DND-41 (cell line): ENCODE measurements around the gene KRTAP19-8.

Experiments
- ATAC-seq: fragments of 200-7000 bp; cut with Tn5 transposase; 3 replicates; pipeline ENCODE4 v1.9.1; 2021; ENCODE audit warnings: low read depth; ENCODE audit not compliant: insufficient read depth
- DNase-seq: peaks from one replicate; pipeline ENCODE4 v3.0.0-alpha.2; 2020
- H2AFZ ChIP-seq: 2 replicates; pipeline ENCODE4 v1.6.0; 2012; ENCODE audit warnings: low read depth, low read length
- H3K27ac ChIP-seq: 2 replicates; pipeline ENCODE4 v1.5.1; 2012; ENCODE audit warnings: low read length, inconsistent platforms
- H3K27me3 ChIP-seq: fragments of 200-600 bp; sonication (generic); 2 replicates; pipeline ENCODE4 v1.6.0; 2012; ENCODE audit warnings: low read length, mild to moderate bottlenecking, inconsistent platforms; ENCODE audit not compliant: insufficient read depth, poor library complexity
- H3K36me3 ChIP-seq: 2 replicates; pipeline ENCODE4 v1.5.1; 2012; ENCODE audit warnings: low read length, inconsistent platforms; ENCODE audit not compliant: insufficient read depth
- H3K4me1 ChIP-seq: 2 replicates; pipeline ENCODE4 v1.5.1; 2012; ENCODE audit warnings: mild to moderate bottlenecking, low read length; ENCODE audit not compliant: insufficient read depth
- H3K4me2 ChIP-seq: 2 replicates; pipeline ENCODE4 v1.6.0; 2012; ENCODE audit warnings: mild to moderate bottlenecking, moderate library complexity, low read length, inconsistent platforms; ENCODE audit not compliant: insufficient read depth
- H3K4me3 ChIP-seq, 2 experiments: fragments of 200-600 bp in 1 of 2; shearing (Covaris generic) in 1 of 2; 2 replicates each; pipeline ENCODE4 v1.5.1; 2012 to 2016; ENCODE audit warnings: inconsistent platforms in 2 of 2, low read length in 2 of 2, mild to moderate bottlenecking in 2 of 2, low read depth in 1 of 2, moderate library complexity in 1 of 2
- H3K79me2 ChIP-seq: 2 replicates; pipeline ENCODE4 v1.6.0; 2012; ENCODE audit warnings: low read length, inconsistent platforms; ENCODE audit not compliant: insufficient read depth
- H3K9ac ChIP-seq: 2 replicates; pipeline ENCODE4 v1.6.0; 2012; ENCODE audit warnings: low read depth, mild to moderate bottlenecking, inconsistent platforms, low read length, moderate library complexity
- H3K9me3 ChIP-seq: 2 replicates; pipeline ENCODE4 v1.5.1; 2012; ENCODE audit warnings: low read length, moderate library complexity, mild to moderate bottlenecking, inconsistent platforms; ENCODE audit not compliant: insufficient read depth, severe bottlenecking
- H4K20me1 ChIP-seq: 2 replicates; pipeline ENCODE4 v1.6.0; 2012; ENCODE audit warnings: low read length; ENCODE audit not compliant: insufficient read depth
- CTCF ChIP-seq: IDR thresholded peaks from 2 replicates; pipeline ENCODE4 v1.5.1; 2012; ENCODE audit warnings: borderline replicate concordance, low read length, moderate library complexity, mild to moderate bottlenecking; ENCODE audit not compliant: poor library complexity, severe bottlenecking; ENCODE audit errors: extremely low read depth
- EZH2 ChIP-seq: IDR thresholded peaks from 3 replicates; pipeline ENCODE4 v1.6.1; 2012; ENCODE audit warnings: borderline replicate concordance, low read depth, mild to moderate bottlenecking, moderate library complexity, low read length, inconsistent platforms; ENCODE audit not compliant: severe bottlenecking

Gene KRTAP19-8

GRCh38 chr21:31064803-31065202, 26.5 kb upstream of the KRTAP19-8 start:
- TF ChIP-seq EZH2 (no peak), CTCF (no peak)
- Histone ChIP-seq H3K4me1 (no peaks in the 10 kb centered on the region), H3K4me2 (no peak overlapping the region), H4K20me1 (no peaks in the 10 kb centered on the region), H3K9me3 (no peaks in the 10 kb centered on the region), H3K27ac (no peak overlapping the region), H3K27me3 (no peaks in the 10 kb centered on the region), H3K79me2 (no peaks in the 10 kb centered on the region), H3K4me3 (no peak overlapping the region), H3K36me3 (no peaks in the 10 kb centered on the region), H2AFZ (no peak overlapping the region), H3K9ac (no peak overlapping the region)
- no peak for ATAC-seq
- no peak for DNase-seq

- ATAC-seq, result no peak
- H3K4me2 ChIP-seq, result no peak overlapping the region
Observed at GRCh38 chr21:31052489-31053142, 14.3 kb upstream of the KRTAP19-8 start.

GRCh38 chr21:31050577-31051157, 12.4 kb upstream of the KRTAP19-8 start:
- no peak for DNase-seq
- no peak overlapping the region for H2AFZ ChIP-seq
- no peak overlapping the region for H3K4me3 ChIP-seq
- H3K27me3 ChIP-seq, result peaks cover 18% of the 10 kb centered on the region
- H3K36me3 ChIP-seq, result no peaks in the 10 kb centered on the region
- H3K9ac ChIP-seq, result no peak overlapping the region
- no peaks in the 10 kb centered on the region for H3K4me1 ChIP-seq
- no peak overlapping the region for H3K4me2 ChIP-seq
- H3K9me3 ChIP-seq, result no peaks in the 10 kb centered on the region
- H3K27ac ChIP-seq, result no peak overlapping the region
- H3K79me2 ChIP-seq, result no peaks in the 10 kb centered on the region
- no peak for ATAC-seq
- H4K20me1 ChIP-seq, result no peaks in the 10 kb centered on the region
- TF ChIP-seq CTCF, result no peak
- no peak for TF ChIP-seq EZH2

More at GRCh38 chr21:31052489-31053142, 14.3 kb upstream of the KRTAP19-8 start:
- Histone ChIP-seq H4K20me1 (no peaks in the 10 kb centered on the region), H3K27me3 (peaks cover 17% of the 10 kb centered on the region), H3K9me3 (no peaks in the 10 kb centered on the region), H3K4me3 (no peak overlapping the region), H3K4me1 (no peaks in the 10 kb centered on the region), H3K27ac (no peak overlapping the region), H2AFZ (no peak overlapping the region), H3K9ac (no peak overlapping the region), H3K79me2 (no peaks in the 10 kb centered on the region), H3K36me3 (no peaks in the 10 kb centered on the region)
- no peak for DNase-seq
- TF ChIP-seq CTCF (no peak), EZH2 (no peak)
